ENCODE results near the gene CD2AP. TPM values are rescaled to one million over a fixed set of nuclear protein-coding genes. Genes with fewer than 3 reads are reported as not detected.

The CD2AP gene, protein sequence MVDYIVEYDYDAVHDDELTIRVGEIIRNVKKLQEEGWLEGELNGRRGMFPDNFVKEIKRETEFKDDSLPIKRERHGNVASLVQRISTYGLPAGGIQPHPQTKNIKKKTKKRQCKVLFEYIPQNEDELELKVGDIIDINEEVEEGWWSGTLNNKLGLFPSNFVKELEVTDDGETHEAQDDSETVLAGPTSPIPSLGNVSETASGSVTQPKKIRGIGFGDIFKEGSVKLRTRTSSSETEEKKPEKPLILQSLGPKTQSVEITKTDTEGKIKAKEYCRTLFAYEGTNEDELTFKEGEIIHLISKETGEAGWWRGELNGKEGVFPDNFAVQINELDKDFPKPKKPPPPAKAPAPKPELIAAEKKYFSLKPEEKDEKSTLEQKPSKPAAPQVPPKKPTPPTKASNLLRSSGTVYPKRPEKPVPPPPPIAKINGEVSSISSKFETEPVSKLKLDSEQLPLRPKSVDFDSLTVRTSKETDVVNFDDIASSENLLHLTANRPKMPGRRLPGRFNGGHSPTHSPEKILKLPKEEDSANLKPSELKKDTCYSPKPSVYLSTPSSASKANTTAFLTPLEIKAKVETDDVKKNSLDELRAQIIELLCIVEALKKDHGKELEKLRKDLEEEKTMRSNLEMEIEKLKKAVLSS
- 44.4 TPM for total RNA-seq

DNA sequence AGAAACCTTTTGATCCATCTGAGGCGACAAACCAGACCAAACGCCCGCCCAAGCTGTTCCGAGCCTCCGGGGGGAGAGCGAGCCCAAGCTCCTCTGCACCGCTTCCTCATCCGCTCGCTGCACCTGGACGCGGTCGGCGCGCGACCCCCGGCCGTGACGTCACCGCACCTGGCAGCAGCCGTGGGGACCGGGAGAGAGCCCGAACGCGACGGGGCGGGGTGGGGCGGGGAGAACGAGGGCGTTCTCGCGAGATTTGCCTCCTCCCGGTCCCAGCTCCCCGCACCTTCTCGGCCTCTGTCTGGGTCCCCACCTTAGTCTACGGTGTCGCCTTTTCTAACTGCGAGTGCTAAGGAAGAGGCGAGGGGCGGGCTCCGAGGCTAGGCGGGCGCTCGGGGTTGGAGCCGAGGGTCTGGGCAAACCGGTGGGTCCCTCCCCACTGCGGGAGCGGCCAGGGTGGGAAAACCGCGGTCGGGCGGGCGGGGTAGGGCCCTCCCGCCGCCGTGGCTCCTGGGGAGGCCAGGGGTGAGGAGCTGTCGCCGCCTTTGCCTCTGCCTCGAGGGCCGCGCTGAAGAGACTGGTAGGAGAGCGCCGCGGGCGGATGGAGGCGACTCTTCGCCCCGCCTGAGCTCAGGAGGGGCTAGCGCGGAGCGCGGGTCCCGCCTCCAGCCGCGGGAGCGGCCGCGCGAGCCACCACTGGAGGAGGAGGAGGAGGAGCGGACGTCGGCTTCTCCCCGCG, at the start of gene CD2AP:
Gene CD2AP (plus strand): TSS at position 293 of the 736 bp plus-strand sequence. CDS start 456 bp downstream, outside the sequence.

Small RNA genes lying within 50 kb of the gene (small RNA-seq; reads per million reads assigned to genes)
- not detected for gene RF00019 (ENCODE audit: low replicate concordance)

Other genes starting within 250 kb of the CD2AP start
- gene TNFRSF21, start 167.9 kb upstream of the CD2AP start, total RNA-seq = 25.0 TPM
- gene ADGRF4, start 220.8 kb downstream of the CD2AP start, total RNA-seq = 0.18 TPM